Daoy (cell line): Measurements from ENCODE around the gene TIGAR. TPM values are rescaled to one million over a fixed set of nuclear protein-coding genes. Genes with fewer than 3 reads are reported as not detected.

Experiments
- DNase-seq: peaks from one replicate; pipeline ENCODE4 v3.0.0-alpha.2; 2015; ENCODE audit warnings: low read depth
- total RNA-seq: library from RNA; depleted of rRNA; stranded (reverse); fragments of >200 nt; shearing (Covaris generic); gene quantifications from 2 replicates; pipeline ENCODE4 v1.2.3, GENCODE V29; 2014; rRNA removed

TIGAR gene
- total RNA-seq, 1 experiment from 2014 or later: 9.7 TPM

- no peak for DNase-seq
These were observed 57.8 kb downstream of the TIGAR start for GRCh38 chr12:4378772-4379171.

DNA sequence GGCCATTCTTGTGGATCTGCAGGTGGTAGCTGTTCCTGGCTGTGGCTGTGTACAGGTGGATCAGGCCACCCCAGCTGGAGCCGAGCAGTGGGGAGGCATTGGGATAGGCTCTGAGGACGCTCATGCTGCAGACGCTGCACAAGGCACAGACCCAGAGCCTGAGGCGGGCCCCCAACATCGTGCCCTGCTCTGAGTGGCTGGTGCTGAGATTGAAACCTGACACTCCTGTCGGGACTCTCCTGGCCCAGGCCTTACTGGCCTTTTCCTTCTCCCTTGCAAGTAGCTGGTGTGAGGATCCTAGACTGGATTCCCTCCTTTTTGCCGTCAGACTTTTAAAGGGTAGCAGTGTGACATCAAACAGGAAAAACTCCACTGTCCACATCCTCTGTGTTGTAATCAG lies 58.4 kb downstream of the TIGAR start, which contains the start of gene FGF23:
FGF23 (minus strand) TSS at position 308 of the 400 bp plus-strand sequence; CDS start at position 178, 130 bp downstream.
- peak; percentile 68 for DNase-seq

DNA sequence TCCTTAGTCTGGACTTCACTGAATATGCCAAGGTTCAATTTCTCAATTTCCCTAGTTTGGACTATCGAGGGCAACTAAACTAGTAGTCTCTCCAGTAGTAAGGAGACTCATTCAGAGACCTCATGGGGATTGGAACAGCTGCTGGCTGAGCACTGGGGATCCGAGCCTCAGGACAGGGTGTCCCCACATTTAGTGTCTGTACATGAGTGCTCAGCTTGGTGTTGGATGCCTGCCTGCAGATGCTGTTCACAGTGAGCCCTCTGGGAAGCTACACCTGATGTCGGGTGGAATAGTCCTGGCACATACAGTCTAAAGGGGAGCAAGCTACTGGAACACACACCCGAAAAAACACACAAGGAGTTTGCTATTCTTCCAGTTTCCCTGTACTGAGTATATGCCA lies 59.3 kb downstream of the TIGAR start:
- DNase-seq: no peak

DNA sequence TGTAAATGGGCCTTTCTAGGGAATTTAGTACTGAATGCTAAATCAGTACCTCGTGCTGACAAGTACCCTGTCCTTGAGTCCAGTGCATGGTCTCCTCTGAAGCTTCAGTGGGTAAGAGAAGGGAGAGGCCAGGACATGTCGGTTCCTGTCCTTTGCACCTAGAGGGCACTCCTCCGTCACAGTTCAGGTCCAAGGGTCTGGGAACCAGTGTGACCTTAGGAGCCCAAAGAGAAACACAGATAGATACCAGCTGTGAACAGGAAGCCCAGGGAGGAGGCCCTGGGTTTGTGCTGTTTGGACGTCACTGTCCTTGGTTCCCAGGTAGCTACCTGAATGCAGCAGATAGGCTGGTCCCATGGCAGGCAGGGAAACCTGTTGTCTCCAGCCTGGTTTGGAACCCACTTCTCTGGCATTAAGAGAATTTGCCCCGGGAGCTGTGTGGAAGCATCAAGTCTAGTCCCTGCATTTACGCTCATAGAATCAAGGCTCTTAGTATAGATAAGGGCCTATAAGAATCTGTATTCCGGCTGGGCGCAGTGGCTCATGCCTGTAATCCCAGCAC lies 62.4 kb downstream of the TIGAR start:
- peak; percentile 18 for DNase-seq

GRCh38 chr12:4386801-4387200 lies 65.8 kb downstream of the TIGAR start:
- no peak for DNase-seq

DNA sequence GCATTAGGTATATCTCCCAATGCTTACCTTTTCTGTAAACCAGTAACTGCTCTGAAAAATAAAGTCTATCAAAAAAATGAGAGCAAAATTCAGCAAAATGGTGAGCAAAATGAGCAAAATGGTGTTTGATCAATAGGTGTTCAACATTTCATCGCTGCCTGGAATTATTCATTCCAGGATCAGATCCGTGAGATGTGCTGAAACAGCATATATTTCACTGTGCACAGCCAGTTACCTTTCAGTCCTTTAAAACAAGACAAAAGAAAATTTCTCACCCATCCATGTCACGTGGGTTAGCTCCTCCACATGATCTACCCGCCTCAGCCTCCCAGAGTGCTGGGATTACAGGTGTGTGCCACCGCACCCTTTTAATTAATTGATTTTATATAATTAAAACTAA lies 66.6 kb downstream of the TIGAR start:
- DNase-seq: no peak

- no peak for DNase-seq
These were observed 67.0 kb downstream of the TIGAR start for GRCh38 chr12:4388032-4388431.

DNA sequence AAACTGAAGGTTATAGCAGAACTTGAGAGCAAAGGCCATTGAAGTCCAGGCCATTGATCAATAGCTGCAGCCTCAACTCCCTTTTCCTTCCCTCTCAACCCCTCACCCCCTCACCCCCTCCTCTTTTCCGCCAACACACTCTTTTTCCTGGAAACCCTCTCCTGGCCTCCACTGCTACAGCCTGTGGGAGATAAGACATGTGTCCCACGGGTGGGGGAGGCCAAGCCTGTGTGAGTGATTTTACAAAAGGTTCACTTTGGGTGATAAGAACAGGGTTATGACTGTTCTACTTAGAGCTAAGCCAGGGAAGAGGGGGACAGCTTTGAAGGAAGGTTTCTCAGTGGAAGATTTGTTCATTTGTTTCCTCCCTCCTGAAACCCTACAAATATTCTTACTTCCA lies 67.6 kb downstream of the TIGAR start:
- no peak for DNase-seq

- DNase-seq: peak; percentile 8
These were observed 71.3 kb downstream of the TIGAR start for GRCh38 chr12:4392223-4392742.

- no peak for DNase-seq
These were observed 72.2 kb downstream of the TIGAR start for GRCh38 chr12:4393211-4393610.

DNA sequence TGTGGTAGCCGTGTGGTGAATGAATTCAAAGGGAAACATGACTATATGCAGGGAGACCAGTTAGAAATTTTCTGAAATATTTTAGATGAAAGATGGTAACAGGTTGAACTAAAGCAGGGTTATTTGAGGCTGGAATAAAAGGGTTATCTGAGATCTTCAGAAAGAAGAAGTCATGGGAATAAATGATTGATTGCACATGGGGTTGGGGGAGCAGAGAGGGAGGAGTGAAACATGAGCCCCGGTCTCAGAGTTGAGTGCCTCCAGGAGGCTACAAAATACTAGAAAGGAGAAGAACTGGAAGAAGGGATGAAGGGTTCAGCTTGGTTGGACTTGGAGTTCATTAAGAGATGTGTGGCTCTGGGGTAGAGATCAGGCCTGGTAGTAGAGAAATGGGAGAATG lies 74.8 kb downstream of the TIGAR start:
- DNase-seq: no peak

- DNase-seq: no peak
These were observed 80.1 kb downstream of the TIGAR start for GRCh38 chr12:4401117-4401516.

- DNase-seq: no peak
These were observed 82.0 kb downstream of the TIGAR start for GRCh38 chr12:4402996-4403395.

Other genes with a start within 250 kb of the TIGAR start
- gene CCND2, start 47.5 kb upstream of the TIGAR start, total RNA-seq: 44.1 and 49.5 TPM in 2 replicates
- gene FGF23, start 58.5 kb downstream of the TIGAR start, total RNA-seq: not detected in 2 replicates
- gene FGF6, start 124.6 kb downstream of the TIGAR start, total RNA-seq: not detected in 2 replicates
- gene RAD51AP1, start 217.7 kb downstream of the TIGAR start, total RNA-seq: 106 and 121 TPM in 2 replicates
- 36.0 and 48.5 TPM in 2 replicates for gene DYRK4, start 241.0 kb downstream of the TIGAR start, total RNA-seq